Stimulated activated CD8-positive, alpha-beta memory T cell treated with anti-CD3 and anti-CD28 coated beads, Interleukin-12 subunit alpha, Interleukin-12 subunit beta, amount 100 ng/mL, for 4 hours (primary cell): Measurements from ENCODE around the gene MAJIN.

Experiments used
- DNase-seq: peaks from one replicate; pipeline ENCODE4 v3.0.0-alpha.2; 2020; ENCODE audit warnings: low read depth

MAJIN gene

GRCh38 chr11:64892411-64892831 is 79.5 kb downstream of the MAJIN start:
- DNase-seq, result no peak

- DNase-seq, result no peak
Observed at GRCh38 chr11:64891880-64892279, 80.0 kb downstream of the MAJIN start.

GRCh38 chr11:64891215-64891848 is 80.6 kb downstream of the MAJIN start:
- no peak for DNase-seq

- DNase-seq, result no peak
Observed at GRCh38 chr11:64890522-64890939, 81.4 kb downstream of the MAJIN start.

GRCh38 chr11:64888729-64889511 is 83.0 kb downstream of the MAJIN start:
- no peak for DNase-seq

GRCh38 chr11:64888406-64888728 is 83.5 kb downstream of the MAJIN start:
- DNase-seq, result no peak
